DOHH2 (cell line): ENCODE results near the gene USP1.

Experiments used
- CTCF ChIP-seq: fragments of 200-600 bp; sonication (generic); IDR thresholded peaks from one replicate; pipeline ENCODE4 v1.5.1; 2014; ENCODE audit warnings: antibody characterized with exemption, mild to moderate bottlenecking, low read depth, low read length; ENCODE audit not compliant: poor library complexity, severe bottlenecking
- EZH2phosphoT487 ChIP-seq: fragments of 200-600 bp; sonication (generic); IDR thresholded peaks from 2 replicates; pipeline ENCODE4 v1.6.1; 2017; ENCODE audit warnings: borderline replicate concordance, mild to moderate bottlenecking, antibody characterized with exemption, low read length, moderate library complexity, mixed read lengths

DNA sequence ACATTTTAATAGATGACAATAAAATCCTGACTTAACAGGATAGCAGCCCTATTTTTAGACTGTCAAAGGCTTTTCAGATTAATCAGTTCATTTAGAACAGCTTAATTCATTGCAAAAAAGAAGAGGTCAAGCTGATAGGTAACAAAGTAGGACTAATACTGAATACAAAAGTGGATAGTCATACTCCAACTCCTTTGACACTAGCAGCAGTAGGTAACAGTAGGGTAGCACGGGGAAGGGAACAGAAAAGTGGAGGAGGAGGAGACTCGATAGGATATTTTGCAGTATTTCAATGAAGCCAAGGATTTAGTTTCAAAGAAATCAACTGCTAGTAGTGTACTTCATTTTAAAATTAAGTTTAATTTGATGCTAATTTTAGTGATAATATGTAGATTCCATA lies 51.1 kb downstream of the USP1 start:
- TF ChIP-seq CTCF (no peak), EZH2phosphoT487 (no peak)
